ENCODE results near the gene NMRK2.
"Not testable (repeated sequence)": the region's sequence is repeated elsewhere in the genome, so short reads cannot be mapped to it uniquely, and the experiment has no call there.

Gene NMRK2

DNA sequence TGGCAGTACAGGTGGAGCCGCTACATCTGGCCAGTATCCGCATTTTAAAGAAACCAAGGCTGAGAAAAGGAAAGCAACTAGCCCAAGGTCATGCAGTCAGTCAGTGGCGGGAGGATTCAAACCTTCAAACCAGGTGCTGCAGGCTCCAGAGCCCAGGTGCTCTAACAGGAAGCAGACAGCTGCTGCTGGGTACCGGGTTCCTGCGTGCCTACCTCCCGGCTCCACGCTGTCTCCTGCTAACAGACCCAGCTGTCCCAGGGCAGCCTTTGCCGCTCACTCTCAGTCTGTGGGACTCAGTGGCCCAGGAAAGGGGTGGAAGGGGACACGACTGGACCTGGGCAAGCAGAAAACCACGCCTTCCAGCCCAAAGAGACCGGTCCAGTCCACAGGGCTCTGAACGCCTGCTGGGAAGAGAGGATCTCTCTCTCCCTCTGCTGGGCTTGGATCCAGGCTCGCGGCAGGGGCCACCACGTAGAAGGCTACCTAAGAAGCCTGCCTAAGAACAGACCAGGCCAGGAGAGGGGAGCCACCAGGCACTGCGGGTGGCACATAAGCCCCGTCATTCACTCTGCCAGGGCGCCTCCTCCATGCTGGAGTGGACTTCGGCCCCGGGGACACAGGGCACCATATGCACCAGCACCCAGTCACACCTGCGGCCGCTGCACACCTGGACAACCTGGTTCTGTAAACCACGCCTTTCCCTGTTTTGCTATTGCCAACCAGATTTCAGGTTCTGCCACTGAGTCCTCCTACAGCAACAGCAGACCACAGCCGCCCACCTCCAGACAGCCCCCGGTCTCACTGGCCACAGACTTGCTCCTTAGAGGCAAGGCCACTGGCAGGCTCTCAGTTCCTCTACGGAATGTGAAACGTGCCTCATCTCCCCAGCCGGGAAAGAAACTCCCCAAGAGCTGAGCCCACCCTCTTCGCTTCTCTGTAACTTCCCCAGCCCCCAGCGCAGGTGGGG, 33.5 kb downstream of the NMRK2 start:
- TF ChIP-seq, protein P1, sequence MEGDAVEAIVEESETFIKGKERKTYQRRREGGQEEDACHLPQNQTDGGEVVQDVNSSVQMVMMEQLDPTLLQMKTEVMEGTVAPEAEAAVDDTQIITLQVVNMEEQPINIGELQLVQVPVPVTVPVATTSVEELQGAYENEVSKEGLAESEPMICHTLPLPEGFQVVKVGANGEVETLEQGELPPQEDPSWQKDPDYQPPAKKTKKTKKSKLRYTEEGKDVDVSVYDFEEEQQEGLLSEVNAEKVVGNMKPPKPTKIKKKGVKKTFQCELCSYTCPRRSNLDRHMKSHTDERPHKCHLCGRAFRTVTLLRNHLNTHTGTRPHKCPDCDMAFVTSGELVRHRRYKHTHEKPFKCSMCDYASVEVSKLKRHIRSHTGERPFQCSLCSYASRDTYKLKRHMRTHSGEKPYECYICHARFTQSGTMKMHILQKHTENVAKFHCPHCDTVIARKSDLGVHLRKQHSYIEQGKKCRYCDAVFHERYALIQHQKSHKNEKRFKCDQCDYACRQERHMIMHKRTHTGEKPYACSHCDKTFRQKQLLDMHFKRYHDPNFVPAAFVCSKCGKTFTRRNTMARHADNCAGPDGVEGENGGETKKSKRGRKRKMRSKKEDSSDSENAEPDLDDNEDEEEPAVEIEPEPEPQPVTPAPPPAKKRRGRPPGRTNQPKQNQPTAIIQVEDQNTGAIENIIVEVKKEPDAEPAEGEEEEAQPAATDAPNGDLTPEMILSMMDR (IDR thresholded peaks at IDR 0.05; ENCODE audit: control extremely low read depth, extremely low read depth, low read depth, missing control alignments), result no peak
- DNase-seq (ENCODE audit: extremely low spot score), result no peak
- POLR2A ChIA-PET, result no interaction called here
- CTCF ChIA-PET, result no interaction called here

DNA sequence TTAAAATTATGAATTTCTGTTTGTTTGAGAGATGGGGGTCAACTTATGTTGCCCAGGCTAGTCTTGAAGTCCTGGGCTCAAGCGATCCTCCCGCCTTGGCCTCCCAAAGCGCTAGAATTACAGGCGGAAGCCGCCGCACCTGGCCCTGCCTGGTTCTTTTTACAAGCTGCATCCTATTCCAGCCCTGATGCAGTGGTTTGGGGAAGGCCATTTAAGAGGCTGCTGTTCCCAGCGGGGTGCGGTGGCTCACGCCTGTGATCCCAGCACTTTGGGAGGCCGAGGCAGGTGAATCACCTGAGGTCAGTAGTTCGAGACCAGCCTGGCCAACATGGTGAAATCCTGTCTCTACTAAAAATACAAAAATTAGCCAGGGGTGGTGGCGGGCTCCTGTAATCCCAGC, 35.1 kb downstream of the NMRK2 start:
- not testable (repeated sequence) for DNase-seq (ENCODE audit: extremely low spot score)
- POLR2A ChIA-PET, result interaction anchor here (0.7 to 2.0 kb wide), 2 partner anchors 8 to 13 kb away, joined by 3 to 10 read pairs; no protein-coding TSS in a partner anchor
- CTCF ChIA-PET, result interaction anchor here (2.4 kb wide), 1 partner anchor 12 kb away, joined by 12 read pairs; no protein-coding TSS in a partner anchor

DNA sequence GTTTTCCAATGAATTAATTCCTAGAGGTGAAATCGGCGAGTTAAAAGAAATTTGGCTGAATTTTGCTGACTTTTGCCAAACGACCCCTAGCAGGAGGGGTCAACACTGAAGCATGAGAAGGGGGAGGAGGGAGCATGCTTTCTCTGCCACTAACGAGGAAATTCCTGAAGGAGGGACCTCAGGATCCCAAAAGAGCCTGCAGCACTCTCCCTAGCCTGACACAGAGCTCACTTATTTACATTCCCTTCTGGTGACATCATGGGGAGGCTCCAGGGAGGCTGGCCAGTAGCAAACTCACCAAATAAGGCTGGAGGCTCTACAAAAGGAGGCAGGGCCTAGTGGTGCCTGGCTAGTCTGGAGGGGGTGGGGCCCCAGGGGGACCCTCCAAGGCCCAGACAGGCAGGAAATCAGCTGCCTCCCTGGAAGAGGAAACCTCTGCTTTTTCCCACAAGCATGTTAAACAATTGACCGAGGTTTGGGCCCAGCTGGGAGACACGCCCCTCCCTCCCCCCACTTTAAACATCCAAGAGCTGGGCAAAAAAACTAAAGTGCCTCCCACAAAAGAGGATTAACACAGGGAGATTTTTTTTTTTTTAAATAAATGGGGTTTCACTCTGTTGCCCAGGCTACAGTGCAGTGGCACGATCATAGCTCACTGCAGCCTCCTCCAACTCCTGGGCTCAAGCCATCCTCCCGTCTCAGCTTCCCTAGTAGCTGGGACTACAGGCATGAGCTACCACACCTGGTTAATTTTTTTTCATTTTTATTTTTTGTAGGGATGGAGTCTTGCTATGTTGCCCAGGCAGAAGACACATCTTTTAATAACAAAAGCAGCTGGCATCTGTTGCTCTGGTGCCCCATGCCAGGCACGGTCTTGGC, 35.9 kb downstream of the NMRK2 start:
- POLR2A ChIA-PET, result interaction anchor here (0.6 to 2.0 kb wide), 3 partner anchors 12 to 38 kb away, joined by 3 to 10 read pairs (median 3); partner anchors contain the start of gene EEF2
- TF ChIP-seq, protein P1 (IDR thresholded peaks at IDR 0.05; ENCODE audit: control extremely low read depth, extremely low read depth, low read depth, missing control alignments), result no peak
- no peak for DNase-seq (ENCODE audit: extremely low spot score)
- CTCF ChIA-PET, result interaction anchor here (0.9 to 2.4 kb wide), 3 partner anchors 13 to 19 kb away, joined by 3 to 12 read pairs (median 5); partner anchors contain the start of gene EEF2

DNA sequence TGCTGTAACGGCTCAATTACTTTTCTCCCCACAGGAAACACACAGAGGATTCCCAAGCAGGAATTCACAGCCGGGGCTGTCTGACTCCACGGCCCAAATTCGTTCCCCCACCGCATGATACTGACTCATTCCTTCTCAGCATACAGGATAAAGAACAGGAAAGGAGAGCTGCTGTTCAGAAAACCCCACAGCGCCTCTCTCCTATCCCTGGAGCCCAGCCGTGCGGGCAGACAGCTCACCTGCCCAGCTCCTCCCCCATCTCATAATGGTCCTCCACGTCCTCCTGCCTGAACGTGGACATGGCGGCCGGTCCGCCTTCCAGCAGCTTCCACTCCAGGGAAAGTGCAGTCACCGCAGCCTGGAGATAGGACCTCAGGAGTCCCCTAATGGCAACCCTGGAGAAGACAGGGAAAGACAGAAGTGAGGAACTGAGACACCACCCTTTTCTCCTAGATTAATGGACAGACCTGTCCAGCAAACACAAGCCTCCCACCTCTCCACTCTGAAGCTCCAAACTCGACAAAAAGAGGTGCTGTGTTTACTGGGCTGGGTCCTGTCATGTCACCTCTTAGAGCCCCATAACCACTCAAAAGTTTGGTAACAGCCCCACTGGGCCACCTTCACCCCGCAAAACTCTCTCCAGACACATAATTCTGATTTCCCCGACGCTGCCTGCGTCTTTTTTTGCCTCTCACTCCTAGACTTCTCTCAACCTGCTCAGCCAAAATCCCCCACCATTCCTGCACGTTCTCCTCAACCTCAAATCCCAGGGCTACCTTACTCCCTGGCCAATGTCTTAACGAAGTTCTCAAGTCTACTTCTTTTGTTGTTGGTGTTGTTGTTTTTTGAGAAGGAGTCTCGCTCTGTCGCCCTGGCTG, 36.8 kb downstream of the NMRK2 start:
- DNase-seq (ENCODE audit: extremely low spot score), result no peak
- ChIA-PET CTCF (interaction anchor here (0.9 to 2.4 kb wide), 3 partner anchors 14 to 18 kb away, joined by 3 to 12 read pairs (median 5); partner anchors contain the start of gene EEF2), POLR2A (interaction anchor here (0.6 to 2.0 kb wide), 2 partner anchors 11 to 37 kb away, joined by 3 to 10 read pairs; no protein-coding TSS in a partner anchor)
- TF ChIP-seq, protein P1 (IDR thresholded peaks at IDR 0.05; ENCODE audit: control extremely low read depth, extremely low read depth, low read depth, missing control alignments), result no peak

DNA sequence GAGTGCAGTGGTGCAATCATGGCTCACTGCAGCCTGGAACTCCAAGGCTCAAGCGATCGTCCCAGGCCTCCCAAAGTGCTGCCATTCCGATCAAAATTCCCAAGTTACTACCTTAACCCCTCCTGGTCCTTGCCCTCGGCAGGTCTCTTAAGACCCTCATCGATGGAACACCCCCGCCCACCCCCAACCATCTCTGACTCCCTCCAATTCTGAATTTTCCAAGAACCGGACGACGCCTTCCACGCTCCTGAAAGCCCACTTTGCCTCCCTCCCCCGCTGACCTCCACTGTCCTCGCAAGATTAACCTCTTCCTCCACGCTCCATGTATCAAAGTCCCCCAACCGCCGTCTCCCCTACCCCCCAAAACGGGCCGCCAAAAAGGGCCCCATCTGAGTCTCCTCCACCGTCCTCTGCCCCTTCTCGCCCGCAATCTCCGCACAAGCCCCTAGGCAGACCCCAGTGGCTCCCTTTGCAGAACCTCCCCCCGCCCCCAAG, 37.5 kb downstream of the NMRK2 start:
- POLR2A ChIA-PET, result interaction anchor here (0.6 to 2.9 kb wide), 7 partner anchors 10 to 170 kb away, joined by 3 to 29 read pairs (median 7); partner anchors contain the start of gene EEF2
- DNase-seq (ENCODE audit: extremely low spot score), result no peak
- CTCF ChIA-PET, result interaction anchor here (0.9 to 1.5 kb wide), 3 partner anchors 13 to 18 kb away, joined by 3 to 5 read pairs (median 4); partner anchors contain the start of gene EEF2
- TF ChIP-seq, protein P1 (IDR thresholded peaks at IDR 0.05; ENCODE audit: control extremely low read depth, extremely low read depth, low read depth, missing control alignments), result no peak
